OCI-LY3 (cell line): ENCODE measurements around the gene TMEM132A.
A peak's percentile ranks its signal among the peaks of the same experiment; 100 is the strongest.

Experiments
- H2AFZ ChIP-seq: fragments of 200-600, 300-600 bp; shearing (Covaris generic); 2 replicates; pipeline ENCODE4 v1.6.0; 2014; ENCODE audit warnings: antibody characterized with exemption, low read depth, low read length
- H3K27ac ChIP-seq: fragments of 200-600, 300-600 bp; sonication (generic); 2 replicates; pipeline ENCODE4 v1.5.1; 2014; ENCODE audit warnings: mild to moderate bottlenecking, low read length, moderate library complexity, mixed read lengths
- H3K27me3 ChIP-seq: fragments of 200-600, 300-600 bp; sonication (generic); 2 replicates; pipeline ENCODE4 v1.6.1; 2014; ENCODE audit warnings: low read depth, low read length, mixed read lengths
- H3K36me3 ChIP-seq: fragments of 200-600, 300-600 bp; sonication (generic); replicated peaks from 2 replicates; pipeline ENCODE3; 2014; ENCODE audit warnings: low read depth, low read length, mixed read lengths
- H3K4me1 ChIP-seq: fragments of 300-600, 200-600 bp; sonication (generic); 2 replicates; pipeline ENCODE4 v1.6.1; 2014; ENCODE audit warnings: low read length, mixed read lengths
- H3K4me2 ChIP-seq: fragments of 200-600, 300-600 bp; sonication (generic); 2 replicates; pipeline ENCODE4 v1.6.1; 2014; ENCODE audit warnings: low read length, mixed read lengths
- H3K4me3 ChIP-seq: fragments of 300-600, 200-600 bp; sonication (generic); 2 replicates; pipeline ENCODE4 v1.5.1; 2014; ENCODE audit warnings: antibody characterized with exemption, mild to moderate bottlenecking, low read length, moderate library complexity
- H3K79me2 ChIP-seq: fragments of 300-600, 200-600 bp; shearing (Covaris generic); 2 replicates; pipeline ENCODE4 v1.6.1; 2014; ENCODE audit warnings: mild to moderate bottlenecking, low read length, mixed read lengths
- H3K9ac ChIP-seq: fragments of 300-600, 200-600 bp; shearing (Covaris generic); 2 replicates; pipeline ENCODE4 v1.6.0; 2014; ENCODE audit warnings: mild to moderate bottlenecking, low read length, moderate library complexity
- H3K9me3 ChIP-seq: fragments of 200-600, 300-600 bp; shearing (Covaris generic); 2 replicates; pipeline ENCODE4 v1.6.1; 2014; ENCODE audit warnings: low read length, mixed read lengths; ENCODE audit not compliant: insufficient read depth
- H4K20me1 ChIP-seq: fragments of 200-600, 300-600 bp; sonication (generic); 2 replicates; pipeline ENCODE4 v1.6.1; 2016; ENCODE audit warnings: low read length, mixed read lengths; ENCODE audit not compliant: insufficient read depth
- CTCF ChIP-seq: fragments of 200-600, 300-600 bp; sonication (generic); IDR thresholded peaks from 2 replicates; pipeline ENCODE4 v1.5.1; 2014; ENCODE audit warnings: antibody characterized with exemption, low read length, low read depth
- EZH2phosphoT487 ChIP-seq: fragments of 200-600 bp; shearing (Covaris generic); IDR thresholded peaks from 2 replicates; pipeline ENCODE4 v1.6.1; 2018; ENCODE audit warnings: antibody characterized with exemption, mixed run types, low read depth

Gene TMEM132A

GRCh38 chr11:60917267-60917666 is 7.0 kb upstream of the TMEM132A start:
- Histone ChIP-seq H3K4me1 (peaks cover 53% of the 10 kb centered on the region), H3K9me3 (no peaks in the 10 kb centered on the region), H3K4me3 (no peak overlapping the region), H2AFZ (no peak overlapping the region), H3K27me3 (no peaks in the 10 kb centered on the region), H3K79me2 (peaks cover 62% of the 10 kb centered on the region), H3K4me2 (no peak overlapping the region), H3K9ac (no peak overlapping the region), H4K20me1 (peaks cover 43% of the 10 kb centered on the region), H3K27ac (no peak overlapping the region), H3K36me3 (peaks cover 54% of the 10 kb centered on the region)
- TF ChIP-seq EZH2phosphoT487 (no peak), CTCF (no peak)

GRCh38 chr11:60918251-60918938 is 5.9 kb upstream of the TMEM132A start:
- Histone ChIP-seq H3K79me2 (peaks cover 62% of the 10 kb centered on the region), H3K27ac (peak overlapping the region; percentile 43), H3K4me2 (peak overlapping the region; percentile 77), H2AFZ (no peak overlapping the region), H3K4me1 (peaks cover 50% of the 10 kb centered on the region), H4K20me1 (peaks cover 43% of the 10 kb centered on the region), H3K27me3 (no peaks in the 10 kb centered on the region), H3K9ac (peak overlapping the region; percentile 10; the same call in 1 of the 2 replicates), H3K36me3 (peaks cover 62% of the 10 kb centered on the region), H3K4me3 (peak overlapping the region; percentile 44), H3K9me3 (no peaks in the 10 kb centered on the region)
- TF ChIP-seq CTCF (no peak), EZH2phosphoT487 (no peak)

- peak overlapping the region; percentile 43 for H3K27ac ChIP-seq
- TF ChIP-seq EZH2phosphoT487 (no peak), CTCF (no peak)
- peaks cover 53% of the 10 kb centered on the region for H3K4me1 ChIP-seq
- H3K9me3 ChIP-seq: no peaks in the 10 kb centered on the region
- peaks cover 65% of the 10 kb centered on the region for H3K36me3 ChIP-seq
- peak overlapping the region; percentile 10 for H3K9ac ChIP-seq
- H3K27me3 ChIP-seq: no peaks in the 10 kb centered on the region
- H3K4me2 ChIP-seq: peak overlapping the region; percentile 77
- H3K79me2 ChIP-seq: peaks cover 60% of the 10 kb centered on the region
- H2AFZ ChIP-seq: no peak overlapping the region
- H3K4me3 ChIP-seq: peak overlapping the region; percentile 44
- H4K20me1 ChIP-seq: peaks cover 43% of the 10 kb centered on the region
Measured at GRCh38 chr11:60918939-60919265, 5.4 kb upstream of the TMEM132A start.

GRCh38 chr11:60919320-60919719 is 4.9 kb upstream of the TMEM132A start:
- peak overlapping the region; percentile 10 for H3K9ac ChIP-seq
- H3K27ac ChIP-seq: peak overlapping the region; percentile 43
- peaks cover 65% of the 10 kb centered on the region for H3K36me3 ChIP-seq
- peak overlapping the region; percentile 77 for H3K4me2 ChIP-seq
- H4K20me1 ChIP-seq: peaks cover 43% of the 10 kb centered on the region
- H2AFZ ChIP-seq: no peak overlapping the region
- H3K4me3 ChIP-seq: peak overlapping the region; percentile 44
- H3K4me1 ChIP-seq: peaks cover 56% of the 10 kb centered on the region
- no peaks in the 10 kb centered on the region for H3K27me3 ChIP-seq
- TF ChIP-seq CTCF: no peak
- no peak for TF ChIP-seq EZH2phosphoT487
- peaks cover 56% of the 10 kb centered on the region for H3K79me2 ChIP-seq
- no peaks in the 10 kb centered on the region for H3K9me3 ChIP-seq
